Astrocyte (in vitro differentiated cells and primary cell): ENCODE data around the gene UQCR10.

Experiments
- CTCF ChIP-seq: IDR thresholded peaks from 2 replicates; pipeline ENCODE4 v1.5.1; 2011; ENCODE audit warnings: low read depth, mild to moderate bottlenecking, inconsistent platforms, low read length, moderate library complexity; ENCODE audit not compliant: insufficient read depth
- EZH2 ChIP-seq: IDR thresholded peaks from 2 replicates; pipeline ENCODE4 v1.6.1; 2012; ENCODE audit warnings: mild to moderate bottlenecking, low read length, inconsistent platforms; ENCODE audit not compliant: insufficient read depth

- TF ChIP-seq CTCF, result no peak
- no peak for TF ChIP-seq EZH2
These were observed 49.4 kb downstream of the UQCR10 start for GRCh38 chr22:29816539-29816938.
